GM21528 (cell line): Measurements from ENCODE around the gene ITGB3.

ENCODE experiments used
- ATAC-seq: cut with Tn5 transposase; IDR thresholded peaks from one replicate; pipeline ENCODE4 v1.9.1; 2021; ENCODE audit warnings: mild to moderate bottlenecking, moderate library complexity; ENCODE audit not compliant: unreplicated experiment, low FRiP score

ITGB3 gene

GRCh38 chr17:47324224-47325020 lies 70.8 kb downstream of the ITGB3 start:
- peak; percentile 23 for ATAC-seq

- no peak for ATAC-seq
These were observed 71.5 kb downstream of the ITGB3 start for GRCh38 chr17:47325176-47325575.

DNA sequence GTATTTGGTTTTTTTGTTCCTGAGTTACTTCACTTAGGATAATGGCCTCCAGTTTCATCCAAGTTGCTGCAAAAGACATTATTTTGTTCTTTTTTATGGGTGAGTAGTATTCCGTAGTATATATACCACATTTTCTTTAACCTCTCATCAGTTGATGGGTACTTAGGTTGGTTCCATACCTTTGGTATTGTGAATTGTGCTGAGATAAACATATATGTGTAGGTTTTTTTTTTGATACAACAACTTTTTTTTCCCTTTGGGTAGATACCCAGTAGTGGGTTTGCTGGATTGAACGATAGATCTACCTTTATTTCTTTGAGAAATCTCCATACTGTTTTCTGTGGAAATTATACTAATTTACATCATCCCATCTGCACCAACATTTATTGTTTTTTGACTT lies 76.9 kb downstream of the ITGB3 start:
- no peak for ATAC-seq

GRCh38 chr17:47332287-47332686 lies 78.7 kb downstream of the ITGB3 start:
- ATAC-seq: no peak

DNA sequence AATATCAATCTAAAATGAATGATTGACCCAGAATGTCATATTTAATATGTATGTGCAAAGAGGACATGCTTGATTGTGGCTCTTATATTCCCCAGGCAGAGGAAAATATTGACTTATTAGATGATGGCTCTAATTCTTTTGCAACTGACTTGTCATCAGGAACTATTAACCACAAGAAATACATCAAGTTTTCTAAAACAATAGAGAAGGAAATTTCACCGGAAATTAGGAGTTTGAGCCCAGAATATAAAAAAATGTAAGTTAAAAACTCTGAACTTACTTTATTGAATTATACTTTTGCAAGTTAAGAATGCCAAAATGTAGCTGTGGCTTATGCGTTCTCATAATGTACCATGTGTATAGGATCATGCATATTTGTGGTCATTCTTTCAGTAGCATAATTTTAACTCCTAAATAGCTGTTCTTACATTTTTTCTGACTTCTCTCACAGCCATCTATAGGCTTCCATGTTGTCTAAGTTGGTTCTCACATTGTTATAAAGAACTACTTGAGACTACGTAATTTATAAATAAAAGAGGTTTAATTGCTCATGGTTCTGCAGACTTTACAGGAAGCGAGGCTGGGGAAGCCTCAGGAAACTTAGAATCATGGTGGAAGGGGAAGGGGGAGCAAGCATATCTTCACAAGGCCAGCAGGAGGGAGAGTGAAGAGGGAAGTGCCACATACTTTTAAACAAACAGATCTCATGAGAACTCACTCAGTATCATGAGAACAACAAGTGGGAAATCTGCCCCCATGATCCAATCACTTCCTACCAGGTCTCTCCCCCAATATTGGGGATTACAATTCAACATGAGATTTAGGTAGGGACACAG lies 81.7 kb downstream of the ITGB3 start:
- ATAC-seq: no peak

GRCh38 chr17:47338026-47338425 lies 84.4 kb downstream of the ITGB3 start:
- ATAC-seq: no peak

DNA sequence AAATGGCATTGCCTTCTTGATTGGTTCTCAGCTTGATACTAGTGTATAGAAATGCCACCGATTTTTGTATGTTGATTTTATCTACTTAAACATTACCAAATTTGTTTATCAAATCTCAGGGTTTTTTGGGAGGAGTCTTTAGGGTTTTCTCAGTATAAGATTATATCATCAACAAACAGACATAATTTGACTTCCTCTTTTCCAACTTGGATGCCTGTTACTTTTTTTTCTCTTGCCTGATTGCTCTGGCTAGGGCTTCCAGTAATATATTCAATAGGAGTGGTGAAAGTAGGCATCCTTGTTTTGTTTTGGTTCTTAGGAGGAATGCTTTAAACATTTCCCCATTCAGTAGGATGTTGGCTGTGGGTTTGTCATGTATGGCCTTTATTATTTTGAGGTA lies 99.2 kb downstream of the ITGB3 start:
- ATAC-seq: no peak

DNA sequence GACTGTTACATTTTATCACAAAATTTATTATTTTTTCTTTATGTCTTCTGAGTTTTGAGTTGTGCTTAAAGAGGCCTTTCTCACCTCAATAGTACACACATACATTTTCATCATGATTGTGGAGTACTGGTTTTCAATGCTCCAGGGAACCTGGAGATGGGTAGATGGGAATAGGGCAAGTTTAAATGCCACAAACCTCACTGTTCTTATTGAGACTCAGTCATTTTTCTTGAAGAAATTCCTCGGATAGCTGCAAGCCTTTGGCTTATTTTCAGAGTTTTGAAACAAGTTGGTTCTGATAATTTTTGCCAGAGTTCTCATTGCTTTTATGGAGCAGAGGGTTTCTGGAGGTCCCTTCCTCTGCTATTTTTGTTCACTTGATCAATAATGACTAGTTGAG lies 105.0 kb downstream of the ITGB3 start:
- ATAC-seq: no peak
